Astrocyte (in vitro differentiated cells and primary cell): ENCODE measurements around the gene AP3S2. TPM values are rescaled to one million over a fixed set of nuclear protein-coding genes. Genes with fewer than 3 reads are reported as not detected.

Source experiments
- DNase-seq: peaks from one replicate; pipeline ENCODE4 v3.0.0-alpha.2; 2010; ENCODE audit warnings: low read depth
- FAIRE-seq: peaks from 2 replicates; lab custom pipeline; 2011; peaks lifted over from hg19 to GRCh38; lab: Jason Lieb, UNC
- H2AFZ ChIP-seq: 2 replicates; pipeline ENCODE4 v1.6.0; 2012; ENCODE audit warnings: low read depth, low read length, inconsistent platforms
- H3K27ac ChIP-seq: 2 replicates; pipeline ENCODE4 v1.5.1; 2011; ENCODE audit warnings: low read depth, low read length, inconsistent platforms
- H3K27me3 ChIP-seq: 2 replicates; pipeline ENCODE4 v1.6.0; 2011; ENCODE audit warnings: low read length, inconsistent platforms; ENCODE audit not compliant: insufficient read depth
- H3K36me3 ChIP-seq: 2 replicates; pipeline ENCODE4 v1.5.1; 2011; ENCODE audit warnings: low read length, inconsistent platforms; ENCODE audit not compliant: insufficient read depth
- H3K4me1 ChIP-seq: 2 replicates; pipeline ENCODE4 v1.5.1; 2011; ENCODE audit warnings: low read length, inconsistent platforms; ENCODE audit not compliant: insufficient read depth
- H3K4me2 ChIP-seq: 2 replicates; pipeline ENCODE4 v1.6.0; 2012; ENCODE audit warnings: low read length, inconsistent platforms
- H3K4me3 ChIP-seq: 2 replicates; pipeline ENCODE4 v1.5.1; 2011; ENCODE audit warnings: low read depth, mild to moderate bottlenecking, low read length, inconsistent platforms; ENCODE audit not compliant: insufficient read depth
- H3K79me2 ChIP-seq: 2 replicates; pipeline ENCODE4 v1.6.0; 2012; ENCODE audit warnings: mild to moderate bottlenecking, low read length, inconsistent platforms; ENCODE audit not compliant: insufficient read depth
- H3K9ac ChIP-seq: 2 replicates; pipeline ENCODE4 v1.6.0; 2012; ENCODE audit warnings: mild to moderate bottlenecking, low read length, inconsistent platforms
- H3K9me3 ChIP-seq: 2 replicates; pipeline ENCODE4 v1.5.1; 2012; ENCODE audit warnings: low read depth, mild to moderate bottlenecking, low read length, inconsistent platforms; ENCODE audit not compliant: insufficient read depth
- H4K20me1 ChIP-seq: 2 replicates; pipeline ENCODE4 v1.6.0; 2012; ENCODE audit warnings: low read length, inconsistent platforms; ENCODE audit not compliant: insufficient read depth
- H3K27ac Mint-ChIP-seq: one replicate; pipeline ENCODE4 v1.8.0; 2021; ENCODE audit warnings: mild to moderate bottlenecking, mixed read lengths; ENCODE audit not compliant: unreplicated experiment
- H3K27me3 Mint-ChIP-seq: one replicate; pipeline ENCODE4 v1.8.0; 2021; ENCODE audit warnings: low read depth, mixed read lengths; ENCODE audit not compliant: unreplicated experiment
- H3K36me3 Mint-ChIP-seq: one replicate; pipeline ENCODE4 v1.8.0; 2021; ENCODE audit warnings: low read depth, mixed read lengths; ENCODE audit not compliant: unreplicated experiment
- H3K4me1 Mint-ChIP-seq: one replicate; pipeline ENCODE4 v1.8.0; 2021; ENCODE audit warnings: low read depth, mixed read lengths; ENCODE audit not compliant: unreplicated experiment
- H3K4me3 Mint-ChIP-seq: one replicate; pipeline ENCODE4 v1.8.0; 2021; ENCODE audit warnings: mild to moderate bottlenecking, moderate library complexity, mixed read lengths; ENCODE audit not compliant: unreplicated experiment
- H3K9me3 Mint-ChIP-seq: one replicate; pipeline ENCODE4 v1.8.0; 2021; ENCODE audit warnings: mild to moderate bottlenecking, mixed read lengths; ENCODE audit not compliant: unreplicated experiment
- EZH2 ChIP-seq: IDR thresholded peaks from 2 replicates; pipeline ENCODE4 v1.6.1; 2012; ENCODE audit warnings: mild to moderate bottlenecking, low read length, inconsistent platforms; ENCODE audit not compliant: insufficient read depth
- total RNA-seq: library from RNA; stranded (reverse); gene quantifications from 2 replicates; pipeline ENCODE4 v1.2.1, GENCODE V29; 2021
- TF ChIP-seq, protein P1 (sequence below): IDR thresholded peaks from 2 replicates; pipeline ENCODE4 v1.5.1; 2011; ENCODE audit warnings: low read depth, mild to moderate bottlenecking, inconsistent platforms, low read length, moderate library complexity; ENCODE audit not compliant: insufficient read depth

AP3S2 gene
- total RNA-seq, 1 donor from 2014 or later = 41.2 TPM

DNA sequence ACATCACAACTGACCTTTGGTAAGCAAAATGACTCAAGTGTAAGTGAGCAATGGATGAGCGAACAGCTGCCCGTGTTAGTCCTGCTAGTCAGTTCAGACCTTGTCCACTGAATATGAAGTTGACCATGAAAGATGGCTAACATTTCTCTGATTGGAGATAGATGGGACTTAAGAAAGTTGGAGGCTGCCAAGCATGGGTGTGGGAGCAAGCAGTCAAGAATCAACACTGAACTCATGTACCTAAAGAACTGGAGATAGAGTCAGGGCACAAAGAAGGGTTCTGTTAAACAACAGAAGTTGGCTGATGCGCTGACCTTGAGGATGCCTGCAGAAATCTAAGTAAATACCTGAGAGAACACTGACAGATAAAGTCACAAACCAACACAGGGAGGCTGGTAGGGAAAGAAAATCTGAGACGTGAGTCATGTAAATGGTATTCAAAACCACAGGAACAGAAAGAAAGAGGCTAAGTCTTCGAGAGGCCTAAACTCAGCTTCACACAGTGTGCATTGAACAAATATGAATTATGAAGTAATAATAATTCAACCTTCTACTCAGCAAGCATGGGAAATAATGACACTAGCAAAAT lies 48.4 kb downstream of the AP3S2 start:
- Mint-ChIP-seq H3K36me3 (peaks cover 9% of the 10 kb centered on the region), H3K4me3 (no peak overlapping the region), H3K27me3 (no peaks in the 10 kb centered on the region), H3K4me1 (peaks cover 30% of the 10 kb centered on the region), H3K27ac (peak overlapping the region; percentile 93), H3K9me3 (no peaks in the 10 kb centered on the region)
- Histone ChIP-seq H3K27me3 (no peaks in the 10 kb centered on the region), H3K79me2 (no peaks in the 10 kb centered on the region), H4K20me1 (no peaks in the 10 kb centered on the region), H3K4me2 (peak overlapping the region; percentile 68), H3K4me1 (peaks cover 34% of the 10 kb centered on the region), H3K27ac (peak overlapping the region; percentile 71), H3K9ac (peak overlapping the region; percentile 49), H3K9me3 (no peaks in the 10 kb centered on the region), H3K36me3 (no peaks in the 10 kb centered on the region), H2AFZ (no peak overlapping the region), H3K4me3 (no peak overlapping the region)
- TF ChIP-seq, protein P1, sequence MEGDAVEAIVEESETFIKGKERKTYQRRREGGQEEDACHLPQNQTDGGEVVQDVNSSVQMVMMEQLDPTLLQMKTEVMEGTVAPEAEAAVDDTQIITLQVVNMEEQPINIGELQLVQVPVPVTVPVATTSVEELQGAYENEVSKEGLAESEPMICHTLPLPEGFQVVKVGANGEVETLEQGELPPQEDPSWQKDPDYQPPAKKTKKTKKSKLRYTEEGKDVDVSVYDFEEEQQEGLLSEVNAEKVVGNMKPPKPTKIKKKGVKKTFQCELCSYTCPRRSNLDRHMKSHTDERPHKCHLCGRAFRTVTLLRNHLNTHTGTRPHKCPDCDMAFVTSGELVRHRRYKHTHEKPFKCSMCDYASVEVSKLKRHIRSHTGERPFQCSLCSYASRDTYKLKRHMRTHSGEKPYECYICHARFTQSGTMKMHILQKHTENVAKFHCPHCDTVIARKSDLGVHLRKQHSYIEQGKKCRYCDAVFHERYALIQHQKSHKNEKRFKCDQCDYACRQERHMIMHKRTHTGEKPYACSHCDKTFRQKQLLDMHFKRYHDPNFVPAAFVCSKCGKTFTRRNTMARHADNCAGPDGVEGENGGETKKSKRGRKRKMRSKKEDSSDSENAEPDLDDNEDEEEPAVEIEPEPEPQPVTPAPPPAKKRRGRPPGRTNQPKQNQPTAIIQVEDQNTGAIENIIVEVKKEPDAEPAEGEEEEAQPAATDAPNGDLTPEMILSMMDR = no peak
- TF ChIP-seq EZH2 = no peak
- DNase-seq = peak; percentile 90
- FAIRE-seq = peak; percentile 92

GRCh38 chr15:89841962-89842361 lies 51.8 kb downstream of the AP3S2 start:
- DNase-seq (no peak), FAIRE-seq (no peak)
- no peaks in the 10 kb centered on the region for H3K27me3 ChIP-seq
- no peak overlapping the region for H3K27ac ChIP-seq
- no peak overlapping the region for H2AFZ ChIP-seq
- H3K79me2 ChIP-seq = no peaks in the 10 kb centered on the region
- H3K4me1 ChIP-seq = peaks cover 31% of the 10 kb centered on the region
- Mint-ChIP-seq H3K27ac (no peak overlapping the region), H3K9me3 (no peaks in the 10 kb centered on the region), H3K36me3 (peaks cover 4% of the 10 kb centered on the region), H3K4me1 (peaks cover 31% of the 10 kb centered on the region), H3K27me3 (no peaks in the 10 kb centered on the region), H3K4me3 (no peak overlapping the region)
- TF ChIP-seq, protein P1 = no peak
- no peak for TF ChIP-seq EZH2
- H3K9me3 ChIP-seq = no peaks in the 10 kb centered on the region
- no peak overlapping the region for H3K4me3 ChIP-seq
- H3K4me2 ChIP-seq = no peak overlapping the region
- H3K9ac ChIP-seq = no peak overlapping the region
- no peaks in the 10 kb centered on the region for H4K20me1 ChIP-seq
- H3K36me3 ChIP-seq = peaks cover 5% of the 10 kb centered on the region

DNA sequence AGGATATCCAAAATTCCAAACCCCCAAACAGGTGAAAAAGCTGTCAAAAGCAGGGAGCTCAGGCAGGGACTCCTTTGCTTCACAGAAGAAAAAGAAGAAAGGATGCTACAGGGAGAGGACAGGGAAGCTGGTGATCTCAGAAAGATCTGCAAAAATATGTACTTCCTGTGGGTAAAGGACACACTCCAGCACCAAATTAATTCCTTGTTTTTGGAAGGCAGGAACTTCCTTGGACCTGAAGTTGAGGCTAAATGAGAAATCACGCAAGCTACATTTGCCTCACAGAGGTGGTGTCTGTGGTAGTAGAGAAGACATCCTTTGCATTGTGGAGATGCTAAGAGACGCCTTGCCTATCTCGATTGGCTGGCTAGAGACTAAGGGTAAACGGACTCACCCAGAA lies 52.5 kb downstream of the AP3S2 start:
- Mint-ChIP-seq H3K36me3 (peaks cover 4% of the 10 kb centered on the region), H3K27ac (no peak overlapping the region), H3K4me3 (no peak overlapping the region), H3K9me3 (no peaks in the 10 kb centered on the region), H3K27me3 (no peaks in the 10 kb centered on the region), H3K4me1 (peaks cover 37% of the 10 kb centered on the region)
- peaks cover 5% of the 10 kb centered on the region for H3K36me3 ChIP-seq
- no peaks in the 10 kb centered on the region for H3K9me3 ChIP-seq
- DNase-seq (no peak), FAIRE-seq (no peak)
- H3K4me2 ChIP-seq = no peak overlapping the region
- H3K4me3 ChIP-seq = no peak overlapping the region
- H2AFZ ChIP-seq = no peak overlapping the region
- no peak overlapping the region for H3K27ac ChIP-seq
- TF ChIP-seq, protein P1 = no peak
- no peak for TF ChIP-seq EZH2
- no peaks in the 10 kb centered on the region for H3K27me3 ChIP-seq
- no peak overlapping the region for H3K9ac ChIP-seq
- no peaks in the 10 kb centered on the region for H3K79me2 ChIP-seq
- H4K20me1 ChIP-seq = no peaks in the 10 kb centered on the region
- peaks cover 37% of the 10 kb centered on the region for H3K4me1 ChIP-seq
